Ovary (tissue), 3 donors: ENCODE results near the gene GPSM1.
"Not testable (repeated sequence)": the region's sequence is repeated elsewhere in the genome, so short reads cannot be mapped to it uniquely, and the experiment has no call there.

ENCODE experiments used
- EP300 ChIP-seq: sonication (generic); formaldehyde crosslinking; IDR thresholded peaks from one replicate; pipeline ENCODE4 v1.6.1; 2017; ENCODE audit warnings: antibody characterized with exemption
- POLR2A ChIP-seq: fragments of 450-650 bp; IDR thresholded peaks from one replicate; pipeline ENCODE4 v1.6.1; 2017; ENCODE audit warnings: antibody characterized with exemption, mild to moderate bottlenecking, moderate library complexity
- TF ChIP-seq, protein P1 (sequence below), 3 donors: fragments of 450-650 bp in 2 of 3; fragments of 200-600 bp in 1 of 3; IDR thresholded peaks; one replicate each; pipeline versions ENCODE4 v1.5.1 to v1.8.0; 2016 to 2022; ENCODE audit warnings: antibody characterized with exemption in 3 of 3, mild to moderate bottlenecking in 1 of 3
- donor health status: DM: no; HTN: no; CAD: no.

DNA sequence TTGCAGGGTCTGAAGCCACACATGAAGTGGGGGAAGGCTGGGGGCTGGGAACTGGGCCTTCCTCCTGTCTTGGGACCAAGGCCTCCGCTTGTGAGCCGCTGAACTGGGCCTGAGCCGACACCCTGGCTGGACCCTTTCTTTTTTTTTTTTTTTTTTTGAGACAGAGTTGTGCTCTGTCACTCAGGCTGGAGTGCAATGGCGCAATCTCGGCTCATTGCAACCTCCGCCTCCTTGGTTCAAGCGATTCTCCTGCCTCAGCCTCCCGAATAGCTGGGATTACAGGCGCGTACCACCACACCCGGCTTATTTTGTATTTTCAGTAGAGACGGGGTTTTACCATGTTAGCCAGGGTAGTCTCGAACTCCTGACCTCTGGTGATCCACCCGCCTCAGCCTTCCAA, 8.1 kb upstream of the GPSM1 start:
- TF ChIP-seq, protein P1, sequence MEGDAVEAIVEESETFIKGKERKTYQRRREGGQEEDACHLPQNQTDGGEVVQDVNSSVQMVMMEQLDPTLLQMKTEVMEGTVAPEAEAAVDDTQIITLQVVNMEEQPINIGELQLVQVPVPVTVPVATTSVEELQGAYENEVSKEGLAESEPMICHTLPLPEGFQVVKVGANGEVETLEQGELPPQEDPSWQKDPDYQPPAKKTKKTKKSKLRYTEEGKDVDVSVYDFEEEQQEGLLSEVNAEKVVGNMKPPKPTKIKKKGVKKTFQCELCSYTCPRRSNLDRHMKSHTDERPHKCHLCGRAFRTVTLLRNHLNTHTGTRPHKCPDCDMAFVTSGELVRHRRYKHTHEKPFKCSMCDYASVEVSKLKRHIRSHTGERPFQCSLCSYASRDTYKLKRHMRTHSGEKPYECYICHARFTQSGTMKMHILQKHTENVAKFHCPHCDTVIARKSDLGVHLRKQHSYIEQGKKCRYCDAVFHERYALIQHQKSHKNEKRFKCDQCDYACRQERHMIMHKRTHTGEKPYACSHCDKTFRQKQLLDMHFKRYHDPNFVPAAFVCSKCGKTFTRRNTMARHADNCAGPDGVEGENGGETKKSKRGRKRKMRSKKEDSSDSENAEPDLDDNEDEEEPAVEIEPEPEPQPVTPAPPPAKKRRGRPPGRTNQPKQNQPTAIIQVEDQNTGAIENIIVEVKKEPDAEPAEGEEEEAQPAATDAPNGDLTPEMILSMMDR (IDR thresholded peaks at IDR 0.05), result not testable (repeated sequence)
- TF ChIP-seq POLR2A, EP300: not testable (repeated sequence)
